A172 (cell line): Measurements from ENCODE around the gene ZFHX2. TPM values are rescaled to one million over a fixed set of nuclear protein-coding genes. Genes with fewer than 3 reads are reported as not detected.

Experiments
- DNase-seq: peaks from one replicate; pipeline ENCODE4 v3.0.0-alpha.2; 2015; ENCODE audit warnings: low spot score
- total RNA-seq: library from RNA; depleted of rRNA; stranded (reverse); fragments of >200 nt; shearing (Covaris generic); gene quantifications from 2 replicates; pipeline ENCODE4 v1.2.3, GENCODE V29; 2014

Gene ZFHX2
- total RNA-seq, 1 experiment from 2014 or later: 0.29 TPM

DNA sequence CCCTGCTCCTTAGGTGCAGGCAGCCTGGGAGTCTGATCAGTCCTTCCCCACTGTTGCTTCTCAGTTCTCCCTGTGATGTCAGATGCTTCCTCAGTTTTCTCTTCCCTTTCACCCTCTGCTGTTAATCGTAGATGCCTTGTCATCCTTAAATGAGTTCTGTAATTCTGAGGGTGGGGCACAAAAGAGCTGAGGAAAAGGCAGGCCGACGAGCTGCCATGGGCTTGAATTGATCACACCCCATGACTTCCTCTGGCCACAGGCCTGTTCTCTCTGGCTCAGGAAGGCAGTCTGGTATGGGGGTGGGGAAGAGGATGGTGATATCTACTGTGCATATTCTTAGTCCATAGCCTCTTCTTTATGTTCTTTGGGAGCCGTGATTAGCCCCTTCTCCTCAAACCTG is 21.3 kb upstream of the ZFHX2 start:
- no peak for DNase-seq

DNA sequence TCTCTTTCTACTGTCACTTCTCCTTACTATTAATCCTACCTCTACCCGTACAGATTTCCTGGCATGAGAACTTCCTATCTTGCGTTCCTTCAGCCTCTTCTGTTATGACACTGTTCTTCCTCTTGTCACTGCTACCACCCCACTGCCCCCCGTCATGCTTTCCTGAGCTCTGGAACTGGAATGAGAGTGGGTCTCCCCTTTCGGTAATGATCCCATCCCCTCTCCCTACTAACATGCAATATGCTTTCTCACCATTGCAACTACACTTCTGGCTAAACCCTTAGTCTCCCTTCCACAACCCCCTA is 20.9 kb upstream of the ZFHX2 start:
- DNase-seq: no peak

DNA sequence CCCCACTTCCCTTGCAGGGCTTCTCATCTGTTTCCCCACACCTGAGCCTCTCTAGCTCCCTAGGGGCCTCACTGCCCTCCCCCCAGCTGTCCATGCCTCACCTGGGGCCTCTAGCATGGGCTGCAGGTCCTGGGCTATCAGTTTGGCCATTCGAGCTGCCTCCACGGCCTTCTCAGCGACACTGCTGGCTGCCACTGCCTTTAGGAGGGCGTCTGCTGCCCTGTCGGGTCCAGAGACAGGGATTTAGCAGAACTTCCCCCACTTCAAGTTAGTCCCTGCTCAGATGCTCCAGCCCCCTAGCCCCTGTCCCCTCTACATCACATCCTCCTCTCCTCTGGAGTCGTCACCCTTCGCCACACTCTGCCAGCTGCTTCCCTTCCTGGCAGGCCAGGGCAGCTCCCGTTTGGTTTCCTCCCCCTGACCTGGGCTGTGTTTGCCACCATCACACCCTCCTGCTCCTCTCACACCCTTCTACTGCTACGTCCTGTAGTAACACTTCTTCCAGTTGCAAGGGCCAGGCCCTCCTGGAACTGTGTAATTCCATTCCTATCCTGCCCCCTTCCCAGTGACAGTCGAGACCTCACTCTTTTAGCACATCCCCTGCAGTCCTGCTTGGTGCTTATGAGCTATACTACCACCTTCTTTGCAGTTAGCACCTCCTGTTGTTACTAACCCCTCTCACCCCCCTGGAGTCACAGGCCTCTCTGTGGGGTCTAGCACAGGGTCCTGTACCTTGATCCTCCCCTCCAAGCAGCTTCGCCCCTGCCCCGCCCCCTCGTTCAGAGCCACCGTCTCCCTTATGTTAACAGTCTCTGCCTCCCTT is 20.3 kb upstream of the ZFHX2 start:
- no peak for DNase-seq

DNA sequence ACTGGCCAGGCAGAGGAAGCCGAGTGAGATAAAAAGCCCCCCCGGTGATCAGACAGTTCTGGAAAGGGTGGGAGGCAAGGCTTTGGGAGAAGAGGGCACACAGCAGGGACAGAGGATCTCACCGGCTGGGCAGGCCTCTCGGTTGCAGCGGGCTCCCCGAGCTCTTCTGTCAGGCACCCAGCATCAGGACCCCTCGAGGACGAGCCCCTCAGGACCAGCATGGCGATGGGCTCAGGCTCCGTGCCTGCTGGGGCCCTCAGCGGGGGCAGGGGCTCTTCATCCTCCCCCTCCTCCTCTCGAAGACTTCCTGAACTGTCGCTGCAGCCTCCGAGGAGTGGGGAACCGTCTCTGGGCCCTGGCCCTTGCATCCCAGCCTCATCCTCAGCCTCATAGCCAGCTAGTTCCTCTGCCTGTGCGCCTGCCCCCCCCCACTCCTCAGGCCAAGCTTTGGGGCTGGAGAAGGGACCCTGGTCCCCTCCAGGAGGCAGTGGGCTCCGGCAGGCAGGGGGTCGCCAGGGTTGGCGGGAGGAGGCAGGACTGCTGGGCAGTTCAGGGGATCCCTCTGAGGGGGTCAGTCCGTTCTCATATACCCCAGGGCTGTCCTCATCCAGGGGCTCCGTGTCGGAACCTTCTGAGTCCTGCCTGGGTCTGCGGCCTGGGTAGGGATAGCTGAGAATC is 19.4 kb upstream of the ZFHX2 start:
- no peak for DNase-seq

DNA sequence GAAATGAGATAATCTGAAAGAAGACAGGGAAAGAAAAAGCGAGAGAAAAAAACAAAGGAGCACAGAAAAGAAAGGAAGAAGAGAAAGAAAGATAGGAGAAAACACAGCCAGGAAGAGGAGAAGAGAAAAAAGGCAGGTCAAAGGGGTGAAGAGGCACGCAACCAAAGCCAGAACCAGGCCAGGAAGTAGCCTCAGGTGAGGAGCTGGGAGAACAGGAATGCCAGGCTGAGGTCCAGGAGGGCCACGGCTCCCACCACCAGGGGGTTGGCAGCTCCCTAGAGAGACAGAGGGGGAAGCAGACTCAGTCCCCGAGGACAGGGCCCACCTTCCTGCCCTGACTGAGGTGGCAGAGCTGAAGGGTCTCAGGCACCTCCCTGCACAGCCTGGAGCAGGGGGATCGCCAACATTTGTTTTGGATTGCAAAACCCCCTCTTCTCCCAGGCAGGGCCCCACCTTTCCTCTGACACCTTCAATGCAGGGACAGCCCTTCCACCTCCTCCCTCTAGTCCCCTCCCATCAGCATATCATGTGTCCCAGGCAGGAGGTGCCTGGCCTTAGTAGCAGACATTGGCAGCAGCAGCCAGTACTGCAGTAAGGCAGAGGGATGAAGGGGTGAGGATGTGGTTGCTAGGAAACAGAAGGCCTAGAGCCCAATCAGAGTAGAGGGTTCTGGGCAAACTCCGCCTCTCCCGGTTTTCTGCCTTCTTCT is 18.0 kb upstream of the ZFHX2 start:
- peak; percentile 32 for DNase-seq

DNA sequence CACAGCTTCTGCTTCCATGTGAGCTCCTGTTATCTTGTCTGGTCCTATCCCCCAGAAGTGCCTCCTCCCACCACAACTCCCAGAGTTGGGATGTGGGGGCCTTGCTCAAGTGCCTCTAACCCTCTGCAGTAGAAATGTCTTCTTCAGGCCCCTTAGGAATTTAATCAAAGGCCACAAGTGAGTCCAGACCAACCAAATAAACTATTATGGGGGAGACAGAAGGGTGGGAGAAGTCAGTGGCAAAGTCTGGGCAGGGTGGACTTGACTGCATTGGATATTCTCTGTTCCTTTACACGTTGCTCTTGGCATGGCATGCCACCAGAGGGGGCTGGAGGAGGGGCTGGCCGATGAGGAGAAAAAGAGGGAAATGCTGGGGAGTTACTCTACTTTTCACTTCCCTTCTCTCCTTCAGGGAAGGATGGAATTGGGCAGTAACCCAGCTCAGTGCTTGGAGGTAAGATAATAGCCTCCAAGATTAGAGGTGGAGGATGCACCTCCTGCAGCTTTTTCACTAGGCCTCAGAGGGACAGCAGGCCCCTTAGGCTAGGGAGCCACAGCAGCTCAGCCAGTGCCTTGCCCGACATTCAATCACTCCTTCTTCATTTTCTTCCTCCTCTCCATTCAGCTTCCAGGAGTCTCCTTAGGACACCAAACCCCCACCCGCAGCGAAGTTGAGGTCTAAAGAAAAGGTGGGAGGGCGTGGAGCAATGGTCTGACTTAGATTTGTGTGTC is 17.2 kb upstream of the ZFHX2 start:
- no peak for DNase-seq

DNA sequence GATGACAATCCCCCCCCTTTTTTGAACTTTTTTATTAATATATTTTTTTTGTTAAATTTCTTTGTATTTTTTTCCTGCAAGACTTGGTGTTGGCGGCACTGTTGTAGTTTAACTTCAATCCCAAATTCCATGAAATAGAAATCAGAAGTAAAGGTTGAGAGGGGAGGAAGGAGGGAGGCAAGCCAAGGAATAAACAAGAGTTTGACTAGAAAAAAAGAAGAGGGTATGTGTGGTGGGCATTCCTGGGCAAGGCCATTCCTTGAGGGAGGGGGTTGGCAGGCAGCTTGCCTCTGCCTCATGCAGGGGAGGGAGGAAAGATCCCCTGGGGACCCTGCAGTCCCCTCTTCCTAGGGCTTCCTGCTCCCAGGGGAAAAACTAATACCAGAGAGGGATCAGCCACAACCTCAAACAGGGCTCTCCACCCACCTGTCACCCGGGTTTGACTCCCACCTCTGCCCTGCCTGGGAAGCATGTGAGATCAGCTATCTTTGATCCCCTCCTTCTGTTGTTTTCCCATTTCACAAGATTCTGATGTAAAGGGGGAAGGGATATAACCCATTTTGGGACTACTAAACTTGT is 16.5 kb upstream of the ZFHX2 start:
- DNase-seq: no peak

DNA sequence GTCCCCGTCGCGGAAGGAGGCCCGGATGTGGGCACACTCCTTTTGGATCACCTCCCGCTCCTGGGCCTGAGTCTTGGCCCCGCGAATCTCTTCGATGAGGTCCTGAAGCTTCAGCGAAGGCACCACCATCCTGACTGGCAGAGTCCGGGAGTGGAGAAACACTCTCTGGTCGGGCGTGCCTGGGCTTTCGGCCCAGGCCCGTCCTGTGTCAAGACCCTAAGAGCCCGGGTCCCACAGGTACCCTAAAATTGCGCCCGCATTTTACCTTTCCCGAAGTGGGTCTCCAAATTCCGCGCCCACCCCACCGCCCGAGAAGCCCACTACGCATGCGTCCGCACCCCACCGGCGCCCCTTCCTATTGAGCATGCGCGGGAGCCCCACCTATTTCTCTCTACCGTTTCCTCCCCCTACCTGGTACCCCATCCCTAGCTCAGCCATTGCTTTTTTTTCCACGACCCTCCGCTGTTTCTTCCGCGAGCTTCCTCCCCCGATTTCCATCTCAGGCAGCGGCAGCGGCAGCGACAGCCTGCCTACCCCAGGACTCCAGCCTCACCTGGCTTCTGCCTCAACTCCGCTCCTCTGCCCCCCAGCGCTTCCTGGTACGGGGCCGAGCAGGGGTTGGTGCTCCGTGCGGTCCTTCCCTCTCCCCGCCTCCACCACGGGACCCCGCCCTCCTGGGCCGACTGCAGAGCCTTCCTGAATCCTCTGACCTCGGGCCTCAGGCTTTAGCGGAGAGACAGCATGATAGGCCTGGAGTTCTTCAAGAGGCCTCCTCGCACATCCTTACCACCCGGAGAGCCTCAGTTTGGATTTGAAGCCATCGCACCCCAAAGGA is 15.8 kb upstream of the ZFHX2 start, which contains the start of gene AP1G2:
Gene AP1G2, minus strand, starts transcription at position 606 of the 835 bp plus-strand sequence. Its CDS starts 477 bp downstream, at position 129.
- DNase-seq: peak; percentile 12

DNA sequence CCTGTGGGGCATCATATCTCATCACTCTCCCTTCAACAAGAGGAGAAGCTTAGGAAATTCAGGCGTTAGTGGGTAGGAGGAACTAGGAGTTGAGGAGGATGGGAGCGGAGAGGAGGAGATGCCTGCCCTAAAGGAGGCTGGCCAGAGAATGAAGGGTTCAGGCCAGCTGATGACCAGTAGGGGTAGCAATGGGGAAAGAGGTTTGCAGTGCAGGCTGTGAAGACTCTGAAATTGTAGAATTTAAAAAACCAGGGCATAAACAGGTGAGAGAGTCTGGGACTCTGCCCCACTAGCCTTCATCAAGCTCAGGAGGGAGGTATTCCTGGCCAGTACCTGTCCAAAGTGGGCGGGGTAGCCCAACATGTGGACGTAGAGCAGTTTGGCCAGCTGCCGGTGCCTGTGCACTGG is 15.2 kb upstream of the ZFHX2 start:
- no peak for DNase-seq

DNA sequence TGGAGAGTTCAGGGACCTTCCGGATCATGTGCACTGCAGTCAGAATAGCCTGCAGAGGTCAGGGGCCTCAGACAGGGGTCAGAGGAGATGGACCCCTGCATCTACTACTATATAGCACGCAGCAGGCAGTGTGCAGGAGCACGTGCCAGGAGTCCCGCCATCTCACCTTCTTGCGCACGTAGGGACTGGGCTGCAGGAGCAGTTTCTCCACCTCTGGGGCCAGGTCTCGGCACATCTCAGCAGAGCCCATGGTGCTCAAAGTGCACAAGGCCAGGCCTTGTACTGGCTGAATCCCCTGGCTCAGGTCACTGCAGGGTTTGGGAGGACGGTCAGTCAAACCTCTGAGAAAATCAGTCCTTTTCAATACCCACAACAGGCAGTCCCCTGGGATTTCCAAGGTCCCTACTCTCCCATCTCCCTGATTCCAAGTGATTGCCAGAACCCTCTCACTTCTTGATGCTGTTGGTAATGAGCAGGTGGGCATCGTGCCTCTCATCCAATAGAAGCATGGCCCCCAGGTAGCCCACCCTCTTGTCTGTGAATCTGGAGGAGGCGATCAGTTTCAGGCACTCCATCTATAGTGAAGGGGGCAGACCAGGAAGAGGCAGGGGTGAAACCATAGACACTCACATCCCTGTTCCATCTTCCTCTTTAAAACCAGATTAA is 14.7 kb upstream of the ZFHX2 start:
- DNase-seq: no peak

DNA sequence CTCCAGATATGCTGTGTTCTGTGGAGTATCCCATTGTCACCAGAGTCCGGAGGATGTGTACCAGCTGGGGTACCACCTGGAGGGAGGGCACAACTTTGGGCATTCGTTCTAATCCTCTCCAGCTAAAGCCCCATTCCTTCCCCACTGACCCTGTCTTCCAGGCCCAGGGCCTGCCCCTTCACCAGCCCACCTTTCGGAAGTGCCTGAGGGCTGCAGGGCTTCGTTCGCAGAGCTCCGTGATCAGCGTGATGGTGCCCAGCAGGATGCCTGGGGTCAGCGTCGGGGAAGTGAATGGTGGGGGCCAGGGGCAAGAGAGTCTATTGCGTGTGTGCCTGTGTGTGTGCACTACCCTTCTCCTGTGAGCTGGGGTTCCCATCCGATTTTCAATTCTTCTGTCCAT is 14.1 kb upstream of the ZFHX2 start:
- no peak for DNase-seq

DNA sequence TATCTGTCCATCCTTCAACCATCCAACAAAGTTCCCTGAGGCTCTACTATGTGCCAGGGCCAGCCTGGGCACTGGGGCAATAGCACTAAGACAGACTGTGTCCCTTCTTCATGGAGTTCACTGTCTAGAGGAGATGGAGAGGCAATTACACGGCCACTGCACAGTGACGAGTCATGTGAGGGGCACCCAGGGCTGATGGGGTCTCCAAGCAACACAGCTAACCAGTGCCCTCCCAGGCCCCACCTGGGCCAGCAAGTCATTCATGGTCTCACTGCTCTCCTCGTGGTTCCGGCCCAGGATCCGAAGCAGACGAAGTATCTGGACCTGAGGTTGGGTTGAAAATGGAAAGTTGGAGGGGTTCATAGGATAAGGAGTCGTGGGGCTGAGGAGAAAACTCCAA is 13.3 kb upstream of the ZFHX2 start:
- DNase-seq: no peak

DNA sequence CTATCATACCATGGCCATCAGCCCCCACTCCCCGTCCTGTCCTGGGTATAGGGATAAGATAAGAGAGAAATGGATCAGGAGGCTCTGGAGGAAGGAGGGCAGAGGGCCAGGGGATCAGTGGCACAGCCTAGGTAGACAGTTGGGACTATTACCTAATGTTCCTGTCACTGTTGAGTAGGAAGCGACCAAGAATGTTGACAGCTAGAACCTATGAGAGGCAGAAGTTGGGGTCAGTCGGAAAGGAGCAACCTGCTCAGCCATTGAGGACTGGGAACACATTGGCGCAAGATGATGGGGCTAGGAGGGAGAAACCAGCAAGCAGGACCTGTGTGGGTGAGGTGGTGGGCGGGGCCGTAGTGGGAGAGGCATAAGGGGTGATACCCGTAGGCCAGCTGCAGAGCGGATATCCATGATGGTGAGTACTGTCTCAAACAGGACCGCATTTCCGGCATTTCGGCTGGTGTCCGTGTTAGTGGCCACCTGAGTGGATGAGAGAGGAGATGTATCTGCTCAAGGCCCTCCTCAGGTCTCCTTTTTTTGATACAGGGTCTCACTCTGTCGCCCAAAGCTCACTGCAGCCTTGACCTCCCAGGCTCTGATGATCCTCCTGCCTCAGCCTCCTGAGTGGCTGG is 12.7 kb upstream of the ZFHX2 start:
- no peak for DNase-seq

DNA sequence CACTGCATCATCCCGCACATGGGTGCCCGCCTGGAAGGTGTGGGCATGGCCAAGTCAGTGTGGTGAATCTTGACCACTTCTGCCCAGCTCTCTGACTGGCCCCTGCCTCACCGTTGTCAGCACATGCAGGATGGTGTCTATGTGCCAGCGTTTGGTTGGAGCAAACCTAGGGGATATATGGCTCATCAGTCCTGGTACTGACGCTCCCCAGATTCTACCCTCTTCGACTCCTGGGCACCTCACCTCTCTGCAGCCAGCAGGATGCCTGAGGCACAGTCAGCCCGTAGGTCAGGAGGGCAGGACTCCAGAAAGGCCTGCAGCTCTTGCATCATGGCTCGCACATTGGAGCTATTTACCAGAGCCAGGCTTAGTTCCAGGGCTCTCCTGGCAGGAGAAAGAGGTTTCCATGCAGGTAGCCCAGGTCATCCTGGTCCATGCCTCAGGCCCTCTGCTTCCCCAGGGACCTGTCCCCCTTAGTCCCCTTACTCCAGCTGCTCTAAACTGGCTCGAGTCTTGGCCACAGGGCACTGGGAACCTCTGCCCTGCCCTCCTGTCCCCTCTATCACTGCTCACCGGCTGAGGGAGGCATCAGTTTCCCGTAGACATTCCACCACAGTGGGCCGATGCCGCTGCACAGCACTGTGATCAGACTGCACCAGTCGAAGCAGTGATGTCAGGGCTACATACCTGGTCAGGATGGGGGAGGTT is 12.1 kb upstream of the ZFHX2 start:
- DNase-seq: no peak

DNA sequence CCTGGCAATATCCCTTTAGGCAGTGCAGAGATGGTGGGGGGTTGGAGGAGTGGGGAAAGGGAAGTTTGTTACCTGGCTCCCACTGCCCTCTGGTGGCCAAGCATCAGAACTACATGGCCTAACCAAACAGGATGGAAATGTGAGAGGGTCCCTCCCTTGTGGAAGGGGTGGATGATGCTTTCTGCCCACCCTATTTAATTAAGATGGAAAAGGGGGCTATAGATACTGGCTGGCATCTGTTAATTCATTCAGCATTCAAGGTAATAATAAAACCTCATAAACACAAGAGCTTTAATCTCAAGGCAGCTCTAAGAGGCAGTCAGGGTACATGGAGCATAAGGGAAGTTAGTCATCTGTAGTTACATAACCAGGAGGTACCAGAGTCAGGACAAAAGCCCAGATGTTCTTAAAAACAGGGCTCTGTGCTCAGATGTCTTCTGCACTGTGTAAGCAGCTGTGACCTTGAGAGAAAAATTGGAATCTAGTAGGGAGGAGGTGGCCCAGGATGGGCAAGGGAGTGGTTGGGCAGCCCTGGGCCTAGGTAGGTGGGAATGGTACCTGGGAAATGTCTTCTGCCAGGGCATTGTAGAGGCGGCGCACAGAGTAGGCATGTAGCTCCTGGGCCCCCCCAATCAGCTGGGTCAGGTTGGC is 11.4 kb upstream of the ZFHX2 start:
- peak; percentile 33 for DNase-seq

DNA sequence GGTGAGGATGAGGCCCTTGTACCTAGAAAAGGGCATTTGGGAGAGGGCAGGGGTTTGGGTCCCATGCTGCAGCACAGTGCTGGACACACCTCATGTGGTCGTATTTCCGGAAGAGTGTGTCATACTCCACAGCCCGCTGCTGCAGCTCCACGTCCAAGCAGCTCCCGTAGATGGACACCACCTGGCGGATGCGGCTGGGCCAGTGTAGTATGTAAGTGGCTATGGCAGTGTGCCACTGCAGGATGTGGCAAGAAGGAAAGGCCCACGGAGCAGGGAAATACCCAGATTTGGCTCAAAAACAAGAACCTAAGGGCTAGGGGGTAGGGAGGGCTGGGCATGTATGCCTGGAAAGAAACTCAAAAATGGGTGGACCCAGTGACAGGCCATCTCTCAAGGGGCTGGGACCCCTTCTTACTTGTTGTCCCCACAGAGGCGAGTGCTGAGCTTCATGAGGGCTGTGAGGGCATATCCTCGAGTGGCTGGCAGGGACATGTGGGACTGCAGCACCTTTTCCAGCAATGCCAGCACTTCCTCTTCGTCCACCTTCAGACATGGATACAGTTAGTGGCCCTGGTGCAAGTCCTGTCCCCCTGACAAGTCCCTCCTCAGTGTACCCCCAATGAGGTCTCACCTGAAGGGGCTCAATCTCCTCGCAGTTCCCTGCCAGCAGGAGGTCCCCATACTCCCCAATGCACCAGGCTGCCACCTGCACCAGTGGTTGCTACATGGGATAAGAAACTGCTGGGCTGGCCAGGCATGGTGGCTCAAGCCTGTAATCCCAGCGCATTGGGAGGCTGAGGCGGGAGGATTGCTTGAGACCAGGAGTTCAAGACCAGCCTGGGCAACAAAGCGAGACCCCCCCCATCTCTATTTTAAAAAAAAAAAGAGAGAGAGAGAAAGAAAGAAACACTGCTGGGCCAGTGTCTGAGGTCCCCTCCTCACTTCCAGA is 10.6 kb upstream of the ZFHX2 start:
- peak; percentile 72 for DNase-seq

DNA sequence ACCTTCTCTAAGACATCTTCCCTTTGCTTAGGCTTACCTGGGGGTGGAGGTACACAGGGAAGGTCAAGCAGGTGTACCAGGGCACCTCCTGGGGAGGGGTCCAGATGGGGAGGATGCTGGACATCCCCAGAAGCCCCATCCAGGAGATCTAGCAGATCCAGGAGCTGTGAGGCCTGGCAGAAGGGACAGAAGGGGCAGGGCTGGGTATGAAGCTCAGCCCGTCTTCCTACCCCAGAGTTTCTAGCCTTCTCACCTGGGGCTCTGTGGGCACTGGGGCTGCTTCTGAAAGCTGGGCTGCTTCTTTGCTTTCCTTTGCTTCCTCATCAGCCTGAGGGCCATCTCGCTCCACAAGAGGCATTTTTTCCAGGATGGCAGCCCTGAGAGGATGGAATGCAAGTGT is 9.7 kb upstream of the ZFHX2 start:
- no peak for DNase-seq
